GM23248 (cell line): ENCODE measurements around the gene NHS. TPM values are rescaled to one million over a fixed set of nuclear protein-coding genes. Genes with fewer than 3 reads are reported as not detected.
A peak's percentile ranks its signal among the peaks of the same experiment; 100 is the strongest.

Experiments
- DNase-seq: peaks from one replicate; pipeline ENCODE4 v3.0.0-alpha.2; 2015
- H2AFZ ChIP-seq: fragments of 200-600 bp; sonication (generic); 2 replicates; pipeline ENCODE4 v1.6.1; 2016; ENCODE audit warnings: antibody characterized with exemption
- H3F3A ChIP-seq: fragments of 200-600 bp; sonication (generic); 2 replicates; pipeline ENCODE4 v1.6.1; 2016; ENCODE audit warnings: mild to moderate bottlenecking, antibody characterized with exemption, mixed run types; ENCODE audit not compliant: insufficient read depth
- H3K27ac ChIP-seq: fragments of 200-600 bp; sonication (generic); 2 replicates; pipeline ENCODE4 v1.5.1; 2016; ENCODE audit warnings: mild to moderate bottlenecking
- H3K27me3 ChIP-seq: fragments of 200-600 bp; sonication (generic); replicated peaks from 2 replicates; pipeline ENCODE4 v1.6.1; 2016; ENCODE audit warnings: mild to moderate bottlenecking; ENCODE audit not compliant: insufficient read depth
- H3K36me3 ChIP-seq: fragments of 200-600 bp; sonication (generic); 2 replicates; pipeline ENCODE4 v1.6.1; 2016; ENCODE audit warnings: low read depth, mild to moderate bottlenecking
- H3K4me1 ChIP-seq: fragments of 200-600 bp; sonication (generic); 2 replicates; pipeline ENCODE4 v1.6.1; 2016; ENCODE audit warnings: mild to moderate bottlenecking; ENCODE audit not compliant: insufficient read depth
- H3K4me2 ChIP-seq: fragments of 200-600 bp; sonication (generic); one replicate; pipeline ENCODE4 v1.6.1; 2016; ENCODE audit warnings: mild to moderate bottlenecking; ENCODE audit not compliant: unreplicated experiment
- H3K4me3 ChIP-seq: fragments of 200-600 bp; sonication (generic); 2 replicates; pipeline ENCODE4 v1.5.1; 2016; ENCODE audit warnings: mild to moderate bottlenecking
- H3K79me2 ChIP-seq: fragments of 200-600 bp; sonication (generic); 2 replicates; pipeline ENCODE4 v1.6.1; 2016; ENCODE audit warnings: mild to moderate bottlenecking; ENCODE audit not compliant: insufficient read depth
- H3K9ac ChIP-seq: fragments of 200-600 bp; sonication (generic); 2 replicates; pipeline ENCODE4 v1.6.1; 2016; ENCODE audit warnings: mild to moderate bottlenecking
- H3K9me2 ChIP-seq: fragments of 200-600 bp; sonication (generic); 2 replicates; pipeline ENCODE4 v1.6.1; 2016; ENCODE audit warnings: mixed run types, mild to moderate bottlenecking, moderate library complexity; ENCODE audit not compliant: insufficient read depth
- H3K9me3 ChIP-seq: fragments of 200-600 bp; sonication (generic); one replicate; pipeline ENCODE4 v1.6.1; 2017; ENCODE audit warnings: low read depth
- H4K20me1 ChIP-seq: fragments of 200-600 bp; sonication (generic); 2 replicates; pipeline ENCODE4 v1.6.0; 2016; ENCODE audit not compliant: insufficient read depth
- EZH2 ChIP-seq: fragments of 200-600 bp; sonication (generic); IDR thresholded peaks from 2 replicates; pipeline ENCODE4 v1.6.1; 2018; ENCODE audit warnings: antibody characterized with exemption, mild to moderate bottlenecking; ENCODE audit not compliant: insufficient read depth, poor library complexity, severe bottlenecking
- EZH2phosphoT487 ChIP-seq: fragments of 200-600 bp; sonication (generic); IDR thresholded peaks from 2 replicates; pipeline ENCODE4 v1.6.1; 2018; ENCODE audit warnings: antibody characterized with exemption, moderate library complexity, mild to moderate bottlenecking, low read depth; ENCODE audit not compliant: insufficient read depth
- WGBS, 2 experiments: methylation state at CpG; one replicate each; pipeline ENCODE4 v1.1.6; 2015 to 2017; ENCODE audit warnings: low lambda C conversion rate in 2 of 2, low coverage in 1 of 2; ENCODE audit errors: missing lambda C conversion rate in 2 of 2; 5-methylcytosine and 5-hydroxymethylcytosine counted together
- in situ Hi-C: fragments of 300-500 bp; cut with MboI; formaldehyde crosslinking; loops from 2 replicates; pipeline ENCODE4 v1.15.0; 2020
- polyA plus RNA-seq: library from polyadenylated mRNA; unstranded; fragments of >200 nt; fragmentation: Nextera tagmentation; extraction: Ambion mirVana; gene quantifications from 2 replicates; pipeline ENCODE4 v1.2.1, GENCODE V29; 2016
- total RNA-seq: library from RNA; depleted of rRNA; stranded (reverse); fragments of >200 nt; shearing (Covaris generic); gene quantifications from 2 replicates; pipeline ENCODE4 v1.2.3, GENCODE V29; 2014

NHS gene
- total and polyA plus RNA-seq, 2 experiments from 2014 or later = 1.0 to 5.6 TPM

GRCh38 chrX:17680732-17681413 lies 305.9 kb downstream of the NHS start:
- no peak overlapping the region for H3K4me2 ChIP-seq
- 7 to 17% methylated on average over 1 of the region's 1 CpG for WGBS, 2 experiments
- no peak overlapping the region for H3K9ac ChIP-seq
- peak; percentile 45 for DNase-seq
- H3F3A ChIP-seq = no peaks in the 10 kb centered on the region
- no peak overlapping the region for H2AFZ ChIP-seq
- TF ChIP-seq EZH2 (no peak), EZH2phosphoT487 (no peak)
- H3K27ac ChIP-seq = no peak overlapping the region
- no peaks in the 10 kb centered on the region for H3K36me3 ChIP-seq
- H3K79me2 ChIP-seq = no peaks in the 10 kb centered on the region
- H3K4me3 ChIP-seq = no peak overlapping the region
- H3K9me2 ChIP-seq = no peaks in the 10 kb centered on the region
- H4K20me1 ChIP-seq = no peaks in the 10 kb centered on the region
- no peaks in the 10 kb centered on the region for H3K27me3 ChIP-seq
- H3K9me3 ChIP-seq = no peaks in the 10 kb centered on the region
- H3K4me1 ChIP-seq = peaks cover 4% of the 10 kb centered on the region; the same call in 1 of the 2 replicates
- in situ Hi-C loops = loop anchor here (10.0 kb wide), 1 partner anchor 436 kb away; no protein-coding TSS in a partner anchor

GRCh38 chrX:17682259-17682658 lies 307.3 kb downstream of the NHS start:
- H3K9ac ChIP-seq = no peak overlapping the region
- no peak overlapping the region for H2AFZ ChIP-seq
- H3K79me2 ChIP-seq = no peaks in the 10 kb centered on the region
- WGBS, 2 experiments = 43 to 56% methylated on average over 2 of the region's 2 CpGs
- no peak overlapping the region for H3K27ac ChIP-seq
- no peak overlapping the region for H3K4me3 ChIP-seq
- no peaks in the 10 kb centered on the region for H4K20me1 ChIP-seq
- no peak overlapping the region for H3K4me2 ChIP-seq
- H3K4me1 ChIP-seq = peaks cover 4% of the 10 kb centered on the region; the same call in 1 of the 2 replicates
- no peak for DNase-seq
- H3K36me3 ChIP-seq = no peaks in the 10 kb centered on the region
- TF ChIP-seq EZH2phosphoT487 (no peak), EZH2 (no peak)
- H3K9me2 ChIP-seq = no peaks in the 10 kb centered on the region
- no peaks in the 10 kb centered on the region for H3K9me3 ChIP-seq
- H3K27me3 ChIP-seq = no peaks in the 10 kb centered on the region
- H3F3A ChIP-seq = no peaks in the 10 kb centered on the region
- in situ Hi-C loops = loop anchor here (10.0 kb wide), 1 partner anchor 437 kb away; no protein-coding TSS in a partner anchor

GRCh38 chrX:17685026-17685425 lies 310.0 kb downstream of the NHS start:
- Histone ChIP-seq H3K27me3 (no peaks in the 10 kb centered on the region), H3K36me3 (no peaks in the 10 kb centered on the region), H3K9me3 (no peaks in the 10 kb centered on the region), H3K79me2 (no peaks in the 10 kb centered on the region), H3K9me2 (no peaks in the 10 kb centered on the region), H3F3A (no peaks in the 10 kb centered on the region), H3K4me2 (no peak overlapping the region), H3K4me1 (peaks cover 8% of the 10 kb centered on the region; the same call in 1 of the 2 replicates), H4K20me1 (no peaks in the 10 kb centered on the region), H3K4me3 (no peak overlapping the region), H2AFZ (no peak overlapping the region), H3K27ac (no peak overlapping the region), H3K9ac (no peak overlapping the region)
- in situ Hi-C loops = loop anchor here (10.0 kb wide), 1 partner anchor 440 kb away; no protein-coding TSS in a partner anchor
- TF ChIP-seq EZH2phosphoT487 = no peak
- TF ChIP-seq EZH2 = no peak
- no peak for DNase-seq
- 80 to 81% methylated on average over 4 of the region's 4 CpGs for whole genome bisulfite sequencing, 2 experiments

- Histone ChIP-seq H3K36me3 (no peaks in the 10 kb centered on the region), H4K20me1 (no peaks in the 10 kb centered on the region), H3K9ac (no peak overlapping the region), H3K27ac (no peak overlapping the region), H3K4me1 (peaks cover 4% of the 10 kb centered on the region; the same call in 1 of the 2 replicates), H3F3A (no peaks in the 10 kb centered on the region), H3K9me3 (no peaks in the 10 kb centered on the region), H3K27me3 (no peaks in the 10 kb centered on the region), H2AFZ (no peak overlapping the region), H3K4me2 (no peak overlapping the region), H3K4me3 (no peak overlapping the region), H3K9me2 (no peaks in the 10 kb centered on the region), H3K79me2 (no peaks in the 10 kb centered on the region)
- DNase-seq = no peak
- in situ Hi-C loops = loop anchor here (10.0 kb wide), 1 partner anchor 443 kb away; no protein-coding TSS in a partner anchor
- no peak for TF ChIP-seq EZH2
- TF ChIP-seq EZH2phosphoT487 = no peak
- WGBS, 2 experiments = 95 to 99% methylated on average over 11 to 14 of the region's 14 CpGs
Measured at GRCh38 chrX:17687648-17688047, 312.6 kb downstream of the NHS start.
